HCT116 (cell line): ENCODE measurements around the gene JAG1. TPM values are rescaled to one million over a fixed set of nuclear protein-coding genes. Genes with fewer than 3 reads are reported as not detected.

Source experiments
- ATAC-seq: fragments of 200-7000 bp; cut with Tn5 transposase; 2 replicates; pipeline ENCODE4 v1.9.1; 2020; ENCODE audit warnings: mild to moderate bottlenecking, moderate library complexity
- BruUV-seq: library from RNA; stranded (reverse); fragments of 400-500 nt; replicated peaks from 2 replicates; lab custom pipeline; 2021; lab: Mats Ljungman, UMichigan
- CTCF ChIA-PET: fragments of 300-600 bp; sonication (Branson Sonifier 250); formaldehyde crosslinking; loops from one replicate; lab custom pipeline; 2021; ENCODE audit warnings: antibody characterized with exemption; lab: Charles Lee
- POLR2A ChIA-PET: fragments of 300-600, 350-600 bp; sonication (Branson Sonifier 250); formaldehyde crosslinking; loops from one replicate; lab custom pipeline; 2021; ENCODE audit warnings: antibody characterized with exemption; lab: Charles Lee
- RAD21 ChIA-PET, 2 experiments: fragments of 300-600 bp; sonication (Branson Sonifier 250); formaldehyde crosslinking; loops; one replicate each; lab custom pipeline; 2023; ENCODE audit warnings: low total read pairs in 2 of 2; ENCODE audit not compliant: uncharacterized antibody in 2 of 2, unreplicated experiment in 2 of 2, low non-redundant PET in 1 of 2; lab: Charles Lee
- DNase-seq: peaks from one replicate; pipeline ENCODE4 v3.0.0-alpha.2; 2010; ENCODE audit warnings: low read depth, low spot score
- H2AFZ ChIP-seq: fragments of 200-600 bp; shearing (Covaris generic), sonication (generic); 2 replicates; pipeline ENCODE4 v1.6.1; 2017; ENCODE audit warnings: low read depth, mixed run types, mixed read lengths, antibody characterized with exemption, low read length; ENCODE audit not compliant: poor library complexity, severe bottlenecking
- H3K27ac ChIP-seq: 2 replicates; pipeline ENCODE4 v1.5.1; 2012; ENCODE audit warnings: low read depth, low read length
- H3K27me3 ChIP-seq: fragments of 200-600 bp; sonication (generic); 2 replicates; pipeline ENCODE4 v1.6.1; 2016; ENCODE audit warnings: mixed run types, low read length, mixed read lengths; ENCODE audit not compliant: insufficient read depth
- H3K36me3 ChIP-seq, 2 experiments: fragments of 200-500 bp in 1 of 2; fragments of 200-600 bp in 1 of 2; sonication (Bioruptor generic) in 1 of 2; sonication (generic) in 1 of 2; 2 replicates each; pipeline versions ENCODE4 v1.5.1 to v1.6.1; 2014 to 2016; ENCODE audit warnings: low read length in 2 of 2, inconsistent platforms in 1 of 2, mixed read lengths in 1 of 2, mixed run types in 1 of 2; ENCODE audit not compliant: insufficient read depth in 2 of 2, control insufficient read depth in 1 of 2
- H3K4me1 ChIP-seq, 2 experiments: fragments of 200-600 bp in 1 of 2; sonication (generic) in 1 of 2; 2 replicates each; pipeline versions ENCODE4 v1.5.1 to v1.6.1; 2012 to 2017; ENCODE audit warnings: low read length in 2 of 2, inconsistent platforms in 1 of 2, mild to moderate bottlenecking in 1 of 2, mixed read lengths in 1 of 2, mixed run types in 1 of 2, moderate library complexity in 1 of 2; ENCODE audit not compliant: insufficient read depth in 2 of 2, control insufficient read depth in 1 of 2
- H3K4me2 ChIP-seq: fragments of 200-600 bp; sonication (generic); 2 replicates; pipeline ENCODE4 v1.6.1; 2017; ENCODE audit warnings: mixed run types, low read length, mixed read lengths
- H3K4me3 ChIP-seq, 2 experiments: fragments of 200-600 bp in 1 of 2; sonication (generic) in 1 of 2; replicated peaks in 1 of 2; 2 replicates each; pipeline ENCODE4 v1.5.1; 2011 to 2016; ENCODE audit warnings: low read length in 2 of 2, control low read depth in 1 of 2, low read depth in 1 of 2, mild to moderate bottlenecking in 1 of 2, mixed read lengths in 1 of 2, mixed run types in 1 of 2
- H3K79me2 ChIP-seq: fragments of 200-600 bp; sonication (generic); 2 replicates; pipeline ENCODE4 v1.6.1; 2017; ENCODE audit warnings: mild to moderate bottlenecking, mixed run types, low read length, moderate library complexity, mixed read lengths; ENCODE audit not compliant: insufficient read depth
- H3K9ac ChIP-seq: fragments of 200-600 bp; sonication (generic); 2 replicates; pipeline ENCODE4 v1.6.1; 2016; ENCODE audit warnings: low read length, mixed read lengths
- H3K9me2 ChIP-seq: fragments of 200-600 bp; sonication (generic), shearing (Covaris generic); 2 replicates; pipeline ENCODE4 v1.6.1; 2017; ENCODE audit warnings: mixed run types, mild to moderate bottlenecking, moderate library complexity; ENCODE audit not compliant: insufficient read depth
- H3K9me3 ChIP-seq, 2 experiments: fragments of 200-500 bp in 1 of 2; fragments of 200-600 bp in 1 of 2; sonication (Bioruptor generic) in 1 of 2; sonication (generic) in 1 of 2; 2 replicates each; pipeline ENCODE4 v1.6.1; 2014 to 2017; ENCODE audit warnings: low read length in 2 of 2, mixed read lengths in 2 of 2, inconsistent platforms in 1 of 2, low read depth in 1 of 2, mild to moderate bottlenecking in 1 of 2, mixed run types in 1 of 2, moderate library complexity in 1 of 2; ENCODE audit not compliant: control insufficient read depth in 1 of 2, insufficient read depth in 1 of 2
- H4K20me1 ChIP-seq: fragments of 200-600 bp; sonication (generic), shearing (Covaris generic); 2 replicates; pipeline ENCODE4 v1.6.1; 2017; ENCODE audit warnings: mixed run types, mild to moderate bottlenecking, moderate library complexity; ENCODE audit not compliant: insufficient read depth
- CEBPB ChIP-seq: IDR thresholded peaks from 2 replicates; pipeline ENCODE4 v1.6.1; 2012; ENCODE audit warnings: low read depth
- EGR1 ChIP-seq: IDR thresholded peaks from 2 replicates; pipeline ENCODE4 v1.6.1; 2012; ENCODE audit warnings: low read depth
- EZH2 ChIP-seq: fragments of 200-600 bp; sonication (generic); IDR thresholded peaks from 2 replicates; pipeline ENCODE4 v1.6.1; 2017; ENCODE audit warnings: antibody characterized with exemption, mixed run types
- EZH2phosphoT487 ChIP-seq: fragments of 200-600 bp; IDR thresholded peaks from 2 replicates; pipeline ENCODE4 v1.6.1; 2018; ENCODE audit warnings: antibody characterized with exemption, borderline replicate concordance
- FOSL1 ChIP-seq: IDR thresholded peaks from 2 replicates; pipeline ENCODE4 v1.6.1; 2012; ENCODE audit warnings: low read depth
- JUND ChIP-seq: IDR thresholded peaks from 2 replicates; pipeline ENCODE4 v1.6.1; 2012
- POLR2AphosphoS5 ChIP-seq: IDR thresholded peaks from 2 replicates; pipeline ENCODE4 v1.6.1; 2011; ENCODE audit warnings: mild to moderate bottlenecking, low read depth, low read length, moderate library complexity
- RAD21 ChIP-seq: IDR thresholded peaks from 2 replicates; pipeline ENCODE4 v1.6.1; 2012; ENCODE audit warnings: low read depth, mild to moderate bottlenecking
- SRF ChIP-seq: IDR thresholded peaks from 2 replicates; pipeline ENCODE4 v1.6.1; 2012; ENCODE audit warnings: low read depth
- TCF7L2 ChIP-seq: IDR thresholded peaks from 2 replicates; pipeline ENCODE4 v1.7.0; 2011; ENCODE audit warnings: borderline replicate concordance, inconsistent platforms; ENCODE audit not compliant: insufficient read depth, insufficient read length; ENCODE audit errors: extremely low read depth
- YY1 ChIP-seq: IDR thresholded peaks from 2 replicates; pipeline ENCODE4 v1.6.1; 2011; ENCODE audit warnings: low read length, low read depth, moderate library complexity, mild to moderate bottlenecking; ENCODE audit not compliant: insufficient replicate concordance; ENCODE audit errors: extremely low read depth
- intact Hi-C: fragments of 100-400 bp; cut with micrococcal nuclease; formaldehyde crosslinking; loops from 2 replicates; pipeline ENCODE4 v1.10.0; 2022
- total RNA-seq: library from RNA; stranded (reverse); gene quantifications from one replicate; pipeline ENCODE4 v1.2.1, GENCODE V29; 2021; ENCODE audit not compliant: unreplicated experiment
- TF ChIP-seq, protein P1 (sequence below), 3 experiments: fragments of 200-600 bp in 1 of 3; sonication (generic) in 1 of 3; IDR thresholded peaks in 2 of 3; conservative IDR thresholded peaks in 1 of 3; 2 replicates each; pipeline ENCODE4 v1.5.1; 2012 to 2017; ENCODE audit warnings: low read depth in 2 of 3, low read length in 2 of 3, antibody characterized with exemption in 1 of 3, borderline replicate concordance in 1 of 3, control low read depth in 1 of 3, mild to moderate bottlenecking in 1 of 3, mixed read lengths in 1 of 3, mixed run types in 1 of 3, moderate library complexity in 1 of 3; ENCODE audit not compliant: insufficient read depth in 1 of 3

The JAG1 gene
- total RNA-seq, 1 experiment from 2014 or later, result 31.9 TPM

DNA sequence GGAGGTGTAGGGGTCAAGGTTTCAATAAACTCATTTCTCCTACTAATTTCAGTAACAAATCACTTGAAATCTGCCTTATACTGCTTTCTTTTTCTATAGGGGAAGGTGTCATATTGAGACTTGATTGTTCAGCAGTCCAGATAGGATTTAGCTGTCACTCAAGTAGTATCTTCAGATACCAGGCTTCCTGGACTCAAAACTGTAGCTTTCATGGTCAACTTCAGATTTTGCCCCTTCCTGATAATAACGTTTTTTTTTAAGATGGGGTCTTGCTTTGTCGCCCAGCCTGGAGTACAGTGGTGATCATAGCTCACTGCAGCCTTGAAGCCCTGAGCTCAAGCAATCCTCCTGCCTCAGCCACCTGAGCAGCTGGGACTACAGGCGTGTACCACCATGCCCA is 77.8 kb downstream of the JAG1 start:
- Histone ChIP-seq H3K27me3 (no peaks in the 10 kb centered on the region), H3K9me2 (no peaks in the 10 kb centered on the region), H3K9me3 (no peaks in the 10 kb centered on the region), H2AFZ (no peak overlapping the region), H3K4me2 (no peak overlapping the region), H3K9ac (no peak overlapping the region), H3K4me1 (peaks cover 55 to 57% of the 10 kb centered on the region in 2 experiments), H3K79me2 (no peaks in the 10 kb centered on the region), H4K20me1 (no peaks in the 10 kb centered on the region), H3K4me3 (no peak overlapping the region), H3K36me3 (no peaks in the 10 kb centered on the region; a peak in 1 of 4 replicates), H3K27ac (no peak overlapping the region)
- intact Hi-C loops, result no loop called here
- no TSS peak for BruUV-seq
- ATAC-seq (no peak), DNase-seq (no peak)
- POLR2A ChIA-PET, result no interaction called here
- CTCF ChIA-PET, result no interaction called here
- TF ChIP-seq POLR2AphosphoS5, result no peak
- TF ChIP-seq FOSL1, result no peak
- TF ChIP-seq EZH2, result no peak
- no peak for TF ChIP-seq TCF7L2
- no peak for TF ChIP-seq EZH2phosphoT487
- no peak for TF ChIP-seq CEBPB
- no peak for TF ChIP-seq SRF
- TF ChIP-seq, protein P1, sequence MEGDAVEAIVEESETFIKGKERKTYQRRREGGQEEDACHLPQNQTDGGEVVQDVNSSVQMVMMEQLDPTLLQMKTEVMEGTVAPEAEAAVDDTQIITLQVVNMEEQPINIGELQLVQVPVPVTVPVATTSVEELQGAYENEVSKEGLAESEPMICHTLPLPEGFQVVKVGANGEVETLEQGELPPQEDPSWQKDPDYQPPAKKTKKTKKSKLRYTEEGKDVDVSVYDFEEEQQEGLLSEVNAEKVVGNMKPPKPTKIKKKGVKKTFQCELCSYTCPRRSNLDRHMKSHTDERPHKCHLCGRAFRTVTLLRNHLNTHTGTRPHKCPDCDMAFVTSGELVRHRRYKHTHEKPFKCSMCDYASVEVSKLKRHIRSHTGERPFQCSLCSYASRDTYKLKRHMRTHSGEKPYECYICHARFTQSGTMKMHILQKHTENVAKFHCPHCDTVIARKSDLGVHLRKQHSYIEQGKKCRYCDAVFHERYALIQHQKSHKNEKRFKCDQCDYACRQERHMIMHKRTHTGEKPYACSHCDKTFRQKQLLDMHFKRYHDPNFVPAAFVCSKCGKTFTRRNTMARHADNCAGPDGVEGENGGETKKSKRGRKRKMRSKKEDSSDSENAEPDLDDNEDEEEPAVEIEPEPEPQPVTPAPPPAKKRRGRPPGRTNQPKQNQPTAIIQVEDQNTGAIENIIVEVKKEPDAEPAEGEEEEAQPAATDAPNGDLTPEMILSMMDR (IDR thresholded peaks at IDR 0.05 in 2 of 3, conservative IDR thresholded peaks at IDR 0.05 in 1 of 3; ENCODE audit: borderline replicate concordance in 1 of 3, insufficient read depth in 1 of 3, low read depth in 2 of 3, low read length in 2 of 3), result no peak
- TF ChIP-seq YY1, result no peak
- no peak for TF ChIP-seq RAD21
- no peak for TF ChIP-seq JUND
- TF ChIP-seq EGR1, result no peak
- RAD21 ChIA-PET, result interaction anchor here in 1 of 2 experiments (0.5 kb wide), 1 partner anchor 978 kb away, joined by 3 read pairs; no protein-coding TSS in a partner anchor
